GM19372 (cell line): ENCODE measurements around the gene MRPL46.
"Not testable (repeated sequence)": the region's sequence is repeated elsewhere in the genome, so short reads cannot be mapped to it uniquely, and the experiment has no call there.

Experiments used
- ATAC-seq: cut with Tn5 transposase; IDR thresholded peaks from one replicate; pipeline ENCODE4 v1.9.1; 2021; ENCODE audit warnings: mild to moderate bottlenecking, low read depth, moderate library complexity; ENCODE audit not compliant: unreplicated experiment

Gene MRPL46

GRCh38 chr15:88448991-88449461, 18.2 kb downstream of the MRPL46 start:
- ATAC-seq: no peak

DNA sequence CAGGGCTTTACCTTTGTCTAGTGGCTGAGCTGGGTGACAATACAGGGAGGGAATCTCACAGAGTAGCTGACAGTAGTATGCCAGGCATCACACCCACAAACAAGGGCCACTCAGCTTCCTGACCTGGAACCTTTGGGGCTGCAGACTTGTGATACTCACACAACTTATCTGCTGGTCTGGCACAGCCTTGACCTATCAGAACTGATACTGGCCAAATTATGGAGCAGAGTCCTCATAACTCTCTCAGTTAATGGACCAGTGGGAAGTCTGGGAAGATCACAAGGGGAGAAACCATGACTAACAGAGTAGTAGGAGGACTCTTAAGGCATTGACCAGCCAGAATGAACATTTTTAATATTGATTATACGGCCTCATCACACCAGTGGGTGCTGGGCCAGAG, 19.4 kb downstream of the MRPL46 start:
- no peak for ATAC-seq

- ATAC-seq: no peak
These were observed 20.0 kb downstream of the MRPL46 start for GRCh38 chr15:88447206-88447605.

GRCh38 chr15:88441076-88441730, 26.0 kb downstream of the MRPL46 start:
- no peak for ATAC-seq

- no peak for ATAC-seq
These were observed 27.2 kb downstream of the MRPL46 start for GRCh38 chr15:88440021-88440420.

DNA sequence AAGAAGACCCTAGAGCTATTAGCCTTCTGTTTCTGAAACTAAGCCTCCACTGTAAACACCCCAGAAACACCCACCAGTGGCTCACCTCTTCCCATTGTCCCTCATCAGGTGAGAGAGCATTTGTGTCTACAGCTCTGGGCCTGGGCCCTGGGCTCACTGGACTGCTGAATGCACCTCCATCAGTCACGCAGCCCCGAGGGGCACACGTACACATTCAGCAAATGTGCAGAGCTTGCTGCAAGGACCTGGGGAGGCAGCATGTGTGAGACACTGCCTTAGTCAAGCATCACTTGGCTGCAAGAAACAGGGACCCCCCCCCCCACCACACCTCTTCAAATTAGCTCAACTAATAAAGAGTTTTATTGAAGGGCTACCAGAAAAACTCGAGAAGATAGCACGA, 29.0 kb downstream of the MRPL46 start:
- ATAC-seq: no peak

DNA sequence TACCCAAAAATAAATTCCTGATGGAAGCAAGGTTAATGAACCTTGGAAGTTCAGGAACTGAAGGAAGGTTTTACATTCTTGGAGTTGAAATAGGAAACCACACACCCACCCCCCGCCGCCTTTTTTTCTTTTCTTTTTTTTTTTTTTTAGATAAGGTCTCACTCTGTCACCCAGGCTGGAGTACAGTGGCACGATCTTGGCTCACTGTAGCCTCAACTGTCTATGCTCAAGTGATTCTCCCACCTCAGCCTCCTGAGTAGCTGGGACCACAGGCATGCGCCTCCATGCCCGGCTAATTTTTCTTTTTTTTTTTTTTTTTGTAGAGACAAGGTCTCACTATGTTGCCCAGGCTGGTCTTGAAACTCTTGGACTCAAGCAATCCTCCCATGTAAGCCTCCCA, 33.1 kb downstream of the MRPL46 start:
- not testable (repeated sequence) for ATAC-seq

- no peak for ATAC-seq
These were observed 34.0 kb downstream of the MRPL46 start for GRCh38 chr15:88433046-88433685.

- no peak for ATAC-seq
These were observed 35.7 kb downstream of the MRPL46 start for GRCh38 chr15:88431441-88431840.

GRCh38 chr15:88430051-88430450, 37.1 kb downstream of the MRPL46 start:
- no peak for ATAC-seq

DNA sequence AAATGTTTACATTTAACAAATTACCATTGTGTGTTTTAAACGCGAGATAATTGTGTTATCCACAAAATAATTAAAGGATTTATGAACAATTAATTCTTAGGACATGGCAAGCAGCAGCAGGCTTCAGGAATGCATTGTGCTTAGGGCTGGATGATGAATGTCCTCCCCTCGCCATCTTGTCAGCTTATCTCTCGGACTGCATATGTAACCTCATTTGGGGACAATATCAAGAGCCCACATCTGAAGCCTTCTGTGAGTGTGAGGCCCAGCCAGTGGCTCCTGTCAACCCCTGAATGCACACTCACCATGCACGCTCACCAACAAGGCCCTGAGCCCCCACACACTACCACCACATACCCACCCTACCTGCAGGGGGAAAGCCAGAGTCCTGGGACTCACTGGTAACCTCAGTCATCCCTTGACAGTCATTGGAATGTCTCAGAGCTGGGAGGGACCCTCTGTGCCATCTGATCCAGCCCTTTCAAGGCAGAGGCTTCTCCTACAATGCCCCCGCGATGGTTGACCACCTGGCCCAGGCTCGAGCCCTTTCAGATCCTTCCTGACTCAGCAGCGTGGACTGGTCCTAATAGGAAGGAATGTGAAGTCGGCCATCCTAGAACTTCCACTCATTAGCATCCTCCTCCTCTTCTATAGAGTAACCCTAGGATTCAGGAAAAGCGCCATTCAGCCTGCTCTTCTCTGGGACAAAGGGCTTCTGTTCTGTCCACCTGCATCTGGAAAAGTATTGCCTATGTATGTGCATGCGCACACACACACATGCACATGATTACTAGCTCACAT, 38.2 kb downstream of the MRPL46 start:
- ATAC-seq: no peak

GRCh38 chr15:88428053-88428452, 39.1 kb downstream of the MRPL46 start:
- ATAC-seq: no peak

DNA sequence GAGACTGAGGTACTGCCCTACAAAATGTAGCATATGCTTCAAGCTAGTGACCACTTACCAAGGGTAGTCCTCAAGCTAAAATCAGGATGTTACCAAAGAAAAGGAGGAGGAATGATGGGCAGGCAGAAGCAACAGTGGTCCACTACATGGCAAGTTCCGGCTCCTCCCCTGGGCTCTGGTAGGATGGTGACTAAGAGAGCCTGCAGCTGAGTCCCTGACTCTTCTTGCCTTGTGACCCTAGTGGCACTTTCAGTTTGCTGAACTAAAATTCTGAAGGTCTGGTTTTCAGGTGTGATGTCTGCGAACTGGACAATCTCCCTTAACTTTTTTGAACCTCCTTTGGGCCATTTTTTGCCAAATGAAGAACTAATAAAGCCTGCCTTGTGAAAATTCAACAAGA, 40.9 kb downstream of the MRPL46 start:
- ATAC-seq: no peak

- ATAC-seq: no peak
These were observed 43.9 kb downstream of the MRPL46 start for GRCh38 chr15:88423331-88423730.

GRCh38 chr15:88419830-88420229, 47.4 kb downstream of the MRPL46 start:
- no peak for ATAC-seq
